ENCODE results near the gene GTSE1.

Gene GTSE1

GRCh38 chr22:46278656-46279645 is 17.7 kb upstream of the GTSE1 start (continued):
- TF ChIP-seq, protein P1, sequence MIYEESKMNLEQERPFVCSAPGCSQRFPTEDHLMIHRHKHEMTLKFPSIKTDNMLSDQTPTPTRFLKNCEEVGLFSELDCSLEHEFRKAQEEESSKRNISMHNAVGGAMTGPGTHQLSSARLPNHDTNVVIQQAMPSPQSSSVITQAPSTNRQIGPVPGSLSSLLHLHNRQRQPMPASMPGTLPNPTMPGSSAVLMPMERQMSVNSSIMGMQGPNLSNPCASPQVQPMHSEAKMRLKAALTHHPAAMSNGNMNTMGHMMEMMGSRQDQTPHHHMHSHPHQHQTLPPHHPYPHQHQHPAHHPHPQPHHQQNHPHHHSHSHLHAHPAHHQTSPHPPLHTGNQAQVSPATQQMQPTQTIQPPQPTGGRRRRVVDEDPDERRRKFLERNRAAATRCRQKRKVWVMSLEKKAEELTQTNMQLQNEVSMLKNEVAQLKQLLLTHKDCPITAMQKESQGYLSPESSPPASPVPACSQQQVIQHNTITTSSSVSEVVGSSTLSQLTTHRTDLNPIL (CRISPR knock-in tag; IDR thresholded peaks at IDR 0.05; ENCODE audit: low read depth): no peak

- ATAC-seq: no peak
- no peak for TF ChIP-seq RARB (CRISPR knock-in tag; IDR thresholded peaks at IDR 0.05)
These were observed 16.4 kb upstream of the GTSE1 start for GRCh38 chr22:46280063-46280817.

DNA sequence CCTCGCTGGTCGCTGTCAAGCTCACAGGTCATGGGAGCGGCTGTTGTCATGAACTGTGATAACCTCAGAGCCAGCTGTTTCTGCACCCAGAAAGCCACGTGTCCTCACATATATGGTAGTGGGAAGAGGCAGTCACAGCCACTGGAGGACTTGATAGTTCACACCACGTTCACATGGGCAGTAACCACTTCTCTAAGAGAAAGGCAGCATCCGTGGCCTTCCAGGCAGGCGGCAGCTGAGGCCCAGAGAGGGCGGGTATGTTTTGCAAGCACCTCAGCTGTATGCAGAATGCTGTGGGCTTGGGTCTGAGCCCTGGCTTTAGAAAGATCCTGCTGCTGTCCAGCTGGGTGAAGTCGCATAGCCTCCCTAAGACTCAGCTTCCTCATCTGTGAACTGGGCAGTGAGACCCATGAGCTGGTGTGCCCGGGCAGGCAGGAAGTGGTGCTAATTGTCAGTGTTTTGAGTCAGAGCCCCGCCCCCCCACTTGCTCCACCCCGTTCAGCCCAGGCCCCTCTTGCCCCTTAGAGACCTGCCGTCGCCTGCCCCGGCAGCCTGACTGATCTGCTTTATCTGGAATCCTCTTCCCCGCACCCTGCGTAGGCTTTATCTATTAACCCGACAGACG is 15.6 kb upstream of the GTSE1 start:
- ATAC-seq: no peak

GRCh38 chr22:46281866-46282678 is 14.6 kb upstream of the GTSE1 start:
- TF ChIP-seq CSDC2 (CRISPR knock-in tag; IDR thresholded peaks at IDR 0.05) (no peak), PPARA (CRISPR knock-in tag; IDR thresholded peaks at IDR 0.05; ENCODE audit: borderline replicate concordance) (no peak), TOX (CRISPR knock-in tag; IDR thresholded peaks at IDR 0.05; ENCODE audit: borderline replicate concordance) (no peak), ISL1 (CRISPR knock-in tag; IDR thresholded peaks at IDR 0.05) (no peak), TCF4 (CRISPR knock-in tag; IDR thresholded peaks at IDR 0.05; ENCODE audit: borderline replicate concordance) (no peak), ESRRG (CRISPR knock-in tag; IDR thresholded peaks at IDR 0.05) (no peak)
- TF ChIP-seq, protein P1 (CRISPR knock-in tag; IDR thresholded peaks at IDR 0.05; ENCODE audit: low read depth): no peak
- TF ChIP-seq, protein P2, sequence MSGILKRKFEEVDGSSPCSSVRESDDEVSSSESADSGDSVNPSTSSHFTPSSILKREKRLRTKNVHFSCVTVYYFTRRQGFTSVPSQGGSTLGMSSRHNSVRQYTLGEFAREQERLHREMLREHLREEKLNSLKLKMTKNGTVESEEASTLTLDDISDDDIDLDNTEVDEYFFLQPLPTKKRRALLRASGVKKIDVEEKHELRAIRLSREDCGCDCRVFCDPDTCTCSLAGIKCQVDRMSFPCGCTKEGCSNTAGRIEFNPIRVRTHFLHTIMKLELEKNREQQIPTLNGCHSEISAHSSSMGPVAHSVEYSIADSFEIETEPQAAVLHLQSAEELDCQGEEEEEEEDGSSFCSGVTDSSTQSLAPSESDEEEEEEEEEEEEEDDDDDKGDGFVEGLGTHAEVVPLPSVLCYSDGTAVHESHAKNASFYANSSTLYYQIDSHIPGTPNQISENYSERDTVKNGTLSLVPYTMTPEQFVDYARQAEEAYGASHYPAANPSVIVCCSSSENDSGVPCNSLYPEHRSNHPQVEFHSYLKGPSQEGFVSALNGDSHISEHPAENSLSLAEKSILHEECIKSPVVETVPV (CRISPR knock-in tag; IDR thresholded peaks at IDR 0.05): no peak
- TF ChIP-seq, protein P3, sequence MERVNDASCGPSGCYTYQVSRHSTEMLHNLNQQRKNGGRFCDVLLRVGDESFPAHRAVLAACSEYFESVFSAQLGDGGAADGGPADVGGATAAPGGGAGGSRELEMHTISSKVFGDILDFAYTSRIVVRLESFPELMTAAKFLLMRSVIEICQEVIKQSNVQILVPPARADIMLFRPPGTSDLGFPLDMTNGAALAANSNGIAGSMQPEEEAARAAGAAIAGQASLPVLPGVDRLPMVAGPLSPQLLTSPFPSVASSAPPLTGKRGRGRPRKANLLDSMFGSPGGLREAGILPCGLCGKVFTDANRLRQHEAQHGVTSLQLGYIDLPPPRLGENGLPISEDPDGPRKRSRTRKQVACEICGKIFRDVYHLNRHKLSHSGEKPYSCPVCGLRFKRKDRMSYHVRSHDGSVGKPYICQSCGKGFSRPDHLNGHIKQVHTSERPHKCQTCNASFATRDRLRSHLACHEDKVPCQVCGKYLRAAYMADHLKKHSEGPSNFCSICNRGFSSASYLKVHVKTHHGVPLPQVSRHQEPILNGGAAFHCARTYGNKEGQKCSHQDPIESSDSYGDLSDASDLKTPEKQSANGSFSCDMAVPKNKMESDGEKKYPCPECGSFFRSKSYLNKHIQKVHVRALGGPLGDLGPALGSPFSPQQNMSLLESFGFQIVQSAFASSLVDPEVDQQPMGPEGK (CRISPR knock-in tag; IDR thresholded peaks at IDR 0.05; ENCODE audit: borderline replicate concordance): no peak
- TF ChIP-seq, protein P4, sequence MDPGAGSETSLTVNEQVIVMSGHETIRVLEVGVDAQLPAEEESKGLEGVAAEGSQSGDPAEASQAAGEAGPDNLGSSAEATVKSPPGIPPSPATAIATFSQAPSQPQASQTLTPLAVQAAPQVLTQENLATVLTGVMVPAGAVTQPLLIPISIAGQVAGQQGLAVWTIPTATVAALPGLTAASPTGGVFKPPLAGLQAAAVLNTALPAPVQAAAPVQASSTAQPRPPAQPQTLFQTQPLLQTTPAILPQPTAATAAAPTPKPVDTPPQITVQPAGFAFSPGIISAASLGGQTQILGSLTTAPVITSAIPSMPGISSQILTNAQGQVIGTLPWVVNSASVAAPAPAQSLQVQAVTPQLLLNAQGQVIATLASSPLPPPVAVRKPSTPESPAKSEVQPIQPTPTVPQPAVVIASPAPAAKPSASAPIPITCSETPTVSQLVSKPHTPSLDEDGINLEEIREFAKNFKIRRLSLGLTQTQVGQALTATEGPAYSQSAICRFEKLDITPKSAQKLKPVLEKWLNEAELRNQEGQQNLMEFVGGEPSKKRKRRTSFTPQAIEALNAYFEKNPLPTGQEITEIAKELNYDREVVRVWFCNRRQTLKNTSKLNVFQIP (CRISPR knock-in tag; IDR thresholded peaks at IDR 0.05; ENCODE audit: borderline replicate concordance, low read depth): no peak

More for the DNA sequence above, 15.6 kb upstream of the GTSE1 start:
- no peak for TF ChIP-seq ZNF565 (CRISPR knock-in tag; conservative IDR thresholded peaks at IDR 0.05; ENCODE audit: low read depth)
- no peak for TF ChIP-seq SNAI2 (CRISPR knock-in tag; IDR thresholded peaks at IDR 0.05)
- no peak for TF ChIP-seq CSDC2 (CRISPR knock-in tag; IDR thresholded peaks at IDR 0.05)
- TF ChIP-seq TOX (CRISPR knock-in tag; IDR thresholded peaks at IDR 0.05; ENCODE audit: borderline replicate concordance): no peak
- no peak for TF ChIP-seq ISL1 (CRISPR knock-in tag; IDR thresholded peaks at IDR 0.05)
- no peak for TF ChIP-seq ZNF70 (CRISPR knock-in tag; IDR thresholded peaks at IDR 0.05)
- TF ChIP-seq, protein P2 (CRISPR knock-in tag; IDR thresholded peaks at IDR 0.05): no peak

More at GRCh38 chr22:46281866-46282678, 14.6 kb upstream of the GTSE1 start:
- no peak for ATAC-seq

Measured in SK-N-SH treated with all-trans-retinoic acid at 6 μM for 48 hours (cell line).